Kasumi-1 (cell line): ENCODE measurements around the gene SNAP23.
A peak's percentile ranks its signal among the peaks of the same experiment; 100 is the strongest.

Source experiments
- DNase-seq, 2 experiments: peaks; one replicate each; lab custom pipeline; 2025; lab: John Stamatoyannopoulos, UW

The SNAP23 gene

GRCh38 chr15:42575188-42576039 is 80.0 kb downstream of the SNAP23 start, which contains the start of gene STARD9:
STARD9 (plus strand) TSS chr15:42575606; CDS start chr15:42575716, 110 bp downstream.
- peak; percentile 82 to 83 for DNase-seq

- DNase-seq, result peak in 1 of 2 experiments; percentile 35
These were observed 80.7 kb downstream of the SNAP23 start for GRCh38 chr15:42576040-42576594.

- DNase-seq, result no peak
These were observed 81.3 kb downstream of the SNAP23 start for GRCh38 chr15:42576776-42577175.

- DNase-seq, result no peak
These were observed 82.1 kb downstream of the SNAP23 start for GRCh38 chr15:42577514-42578031.

- no peak for DNase-seq
These were observed 83.6 kb downstream of the SNAP23 start for GRCh38 chr15:42578984-42579537.

GRCh38 chr15:42581272-42581730 is 85.9 kb downstream of the SNAP23 start:
- peak; percentile 47 to 73 for DNase-seq
